Left colon (tissue), 2 donors: ENCODE data around the gene CSAD. TPM values are rescaled to one million over a fixed set of nuclear protein-coding genes. Genes with fewer than 3 reads are reported as not detected.
A peak's percentile ranks its signal among the peaks of the same experiment; 100 is the strongest.
"Not testable (repeated sequence)": the region's sequence is repeated elsewhere in the genome, so short reads cannot be mapped to it uniquely, and the experiment has no call there.

ENCODE experiments used
- ATAC-seq: fragments of 200-7000 bp; cut with Tn5 transposase; one replicate; pipeline ENCODE4 v1.9.1; 2020; ENCODE audit warnings: mild to moderate bottlenecking, moderate library complexity
- DNase-seq, 2 donors: peaks; one replicate each; pipeline ENCODE4 v3.0.0-alpha.2; 2020
- intact Hi-C, 2 donors: fragments of 100-400 bp; cut with DNase I in 1 of 2; cut with micrococcal nuclease in 1 of 2; formaldehyde crosslinking; loops; one replicate each; pipeline versions ENCODE4 v1.11.2 to v1.14.0; 2022; cut with DNase I, micrococcal nuclease
- total RNA-seq, 2 donors: library from RNA; stranded (reverse); fragmentation: NEBNext Ultra II Directional; extraction: Animal tissue kit (Norgen Biotek cat#: 25700); gene quantifications; one replicate each; pipeline ENCODE4 v1.2.1, GENCODE V29; 2021
- donor health status: DM: no; HTN: no; CAD: no.
- donor health status: DM: yes; HTN: yes; CAD: no.

Gene CSAD
- total RNA-seq, 2 donors from 2014 or later = 22.8 to 28.7 TPM

GRCh38 chr12:53191096-53191884, 10.6 kb upstream of the CSAD start:
- ATAC-seq (peak; percentile 12), DNase-seq (peak in 1 of 2 donors; percentile 24)
- intact Hi-C loops = loop anchor here in 1 of 2 donors (5.0 to 10.0 kb wide), 2 partner anchors 34 to 126 kb away; no protein-coding TSS in a partner anchor

GRCh38 chr12:53190108-53190729, 9.5 kb upstream of the CSAD start:
- ATAC-seq (peak; percentile 87), DNase-seq (peak; percentile 47 to 49)
- intact Hi-C loops = loop anchor here in 1 of 2 donors (5.0 to 10.0 kb wide), 2 partner anchors 33 to 125 kb away; no protein-coding TSS in a partner anchor

GRCh38 chr12:53187145-53187899, 6.6 kb upstream of the CSAD start:
- intact Hi-C loops = no loop called here
- ATAC-seq (no peak), DNase-seq (peak in 1 of 2 donors; percentile 12)

GRCh38 chr12:53186745-53187144, 6.0 kb upstream of the CSAD start:
- DNase-seq (no peak), ATAC-seq (no peak)
- intact Hi-C loops = no loop called here

GRCh38 chr12:53185582-53186153, 4.9 kb upstream of the CSAD start:
- no peak for ATAC-seq

GRCh38 chr12:53184828-53185227, 4.1 kb upstream of the CSAD start:
- intact Hi-C loops = no loop called here
- ATAC-seq (no peak), DNase-seq (no peak)

More at GRCh38 chr12:53185582-53186153, 4.9 kb upstream of the CSAD start:
- DNase-seq = no peak
- intact Hi-C loops = no loop called here

- peak; percentile 37 for ATAC-seq
- intact Hi-C loops = no loop called here
- DNase-seq = no peak
These were observed 2.2 kb upstream of the CSAD start for GRCh38 chr12:53182903-53183302.

- no peak for DNase-seq
- intact Hi-C loops = no loop called here
- no peak for ATAC-seq
These were observed 1.2 kb upstream of the CSAD start for GRCh38 chr12:53181935-53182334.

- ATAC-seq = peak; percentile 67
- peak in 1 of 2 donors; percentile 78 for DNase-seq
- intact Hi-C loops = no loop called here
These were observed 363 bp upstream of the CSAD start for GRCh38 chr12:53180931-53181645.

GRCh38 chr12:53179687-53180219, 972 bp downstream of the CSAD start:
- DNase-seq (peak in 1 of 2 donors; percentile 53), ATAC-seq (peak; percentile 32)
- intact Hi-C loops = no loop called here

GRCh38 chr12:53178803-53179202, 1.9 kb downstream of the CSAD start:
- DNase-seq, ATAC-seq, intact Hi-C loops: not testable (repeated sequence)

- intact Hi-C loops, DNase-seq, ATAC-seq: not testable (repeated sequence)
These were observed 3.3 kb downstream of the CSAD start for GRCh38 chr12:53177447-53177846.

GRCh38 chr12:53176750-53177149, 4.0 kb downstream of the CSAD start:
- DNase-seq (no peak), ATAC-seq (no peak)
- intact Hi-C loops = no loop called here

- intact Hi-C loops = no loop called here
- ATAC-seq (peak; percentile 83), DNase-seq (no peak)
These were observed 5.7 kb downstream of the CSAD start for GRCh38 chr12:53174881-53175491.

GRCh38 chr12:53173085-53173715, 7.5 kb downstream of the CSAD start:
- intact Hi-C loops = no loop called here
- DNase-seq (no peak), ATAC-seq (no peak)

GRCh38 chr12:53172352-53172751, 8.4 kb downstream of the CSAD start:
- DNase-seq (no peak), ATAC-seq (no peak)
- intact Hi-C loops = no loop called here

- ATAC-seq = peak; percentile 28
- intact Hi-C loops = no loop called here
- DNase-seq = no peak
These were observed 8.9 kb downstream of the CSAD start for GRCh38 chr12:53171725-53172329.
